ENCODE results near the gene ALDH1B1. TPM values are rescaled to one million over a fixed set of nuclear protein-coding genes. Genes with fewer than 3 reads are reported as not detected.

Gene ALDH1B1
- total and polyA plus RNA-seq, 10 of the 15 experiments (the other 5 are each of a cell fraction or from before 2014, with no cell fraction given) = 8.6 to 38.5 (median 30.9) TPM

GRCh38 chr9:38435521-38435920 lies 43.0 kb downstream of the ALDH1B1 start (continued):
- no peak for TF ChIP-seq RELB (IDR thresholded peaks at IDR 0.05; ENCODE audit: low read depth)

GRCh38 chr9:38436708-38437107 lies 44.2 kb downstream of the ALDH1B1 start:
- BruUV-seq (replicated peaks) = no TSS peak
- Histone ChIP-seq H3K27ac (ENCODE audit: control insufficient read depth, insufficient read depth) (no peak overlapping the region), H3K9me3 (replicated peaks; ENCODE audit: control insufficient read depth, insufficient read depth, low read length) (no peaks in the 10 kb centered on the region), H3K4me2 (ENCODE audit: control insufficient read depth, insufficient read depth) (no peak overlapping the region), H3K27me3 (replicated peaks in 1 of 2; ENCODE audit: control insufficient read depth in 2 of 2, insufficient read depth in 2 of 2, low read length in 1 of 2) (no peaks in the 10 kb centered on the region), H3K4me1 (ENCODE audit: control insufficient read depth, insufficient read depth, low read length) (no peaks in the 10 kb centered on the region), H3K36me3 (ENCODE audit: control insufficient read depth in 2 of 2, insufficient read depth in 2 of 2, low read length in 1 of 2) (no peaks in the 10 kb centered on the region), H3K4me3 (no peak overlapping the region), H3K79me2 (ENCODE audit: control insufficient read depth, insufficient read depth, low read length) (no peaks in the 10 kb centered on the region), H4K20me1 (ENCODE audit: control insufficient read depth, insufficient read depth) (no peaks in the 10 kb centered on the region), H3K9ac (ENCODE audit: control insufficient read depth, insufficient read depth, low read length) (no peak overlapping the region), H2AFZ (ENCODE audit: control insufficient read depth, low read depth, low read length) (no peak overlapping the region)
- ChIA-PET POLR2A (interaction anchor here (1.3 kb wide), 1 partner anchor 36 kb away, joined by 5 read pairs; no protein-coding TSS in a partner anchor), SMC1A (ENCODE audit: uncharacterized antibody, unreplicated experiment) (no interaction called here), CTCF (interaction anchor here (0.7 to 7.2 kb wide), 3 partner anchors 19 to 523 kb away, joined by 3 to 66 read pairs (median 3); no protein-coding TSS in a partner anchor), RAD21 (ENCODE audit: unreplicated experiment) (interaction anchor here (1.0 kb wide), 1 partner anchor 33 kb away, joined by 4 read pairs; no protein-coding TSS in a partner anchor)
- FAIRE-seq = no peak
- in situ Hi-C loops (cut with MboI) (no loop called here), intact Hi-C loops (cut with micrococcal nuclease; ENCODE audit: unreplicated experiment) (no loop called here)
- no peak for TF ChIP-seq ATF2 (IDR thresholded peaks at IDR 0.05; ENCODE audit: low read length)
- no peak for TF ChIP-seq RFX5 (IDR thresholded peaks at IDR 0.05; ENCODE audit: low read depth, low read length)
- TF ChIP-seq BMI1 (IDR thresholded peaks at IDR 0.05; ENCODE audit: borderline replicate concordance) = no peak
- no peak for TF ChIP-seq CEBPZ (IDR thresholded peaks at IDR 0.05; ENCODE audit: low read depth, low read length)
- no peak for TF ChIP-seq SUZ12 (IDR thresholded peaks at IDR 0.05; ENCODE audit: unreplicated experiment)
- no peak for TF ChIP-seq ATF3 (IDR thresholded peaks at IDR 0.05; ENCODE audit: borderline replicate concordance, extremely low read depth, low read depth, low read length)
- no peak for ATAC-seq
- DNase-seq (ENCODE audit: low read depth, low spot score) = no peak
- WGBS (ENCODE audit: insufficient coverage, insufficient replicate concordance, low lambda C conversion rate, missing lambda C conversion rate) = 10% methylated on average over 2 of the region's 2 CpGs
